Mucosa of rectum (tissue), 2 donors: ENCODE results near the gene GFRA3.
"Not testable (repeated sequence)": the region's sequence is repeated elsewhere in the genome, so short reads cannot be mapped to it uniquely, and the experiment has no call there.

Experiments
- H3K27ac ChIP-seq, 2 donors: one replicate each; pipeline ENCODE4 v1.7.0; 2013; ENCODE audit warnings: inconsistent platforms in 2 of 2, low read depth in 2 of 2, low read length in 2 of 2
- H3K27me3 ChIP-seq, 2 donors: one replicate each; pipeline ENCODE4 v1.7.0; 2013; ENCODE audit warnings: low read length in 2 of 2; ENCODE audit not compliant: control insufficient read depth in 2 of 2, insufficient read depth in 2 of 2
- H3K36me3 ChIP-seq, 2 donors: one replicate each; pipeline ENCODE4 v1.7.0; 2013; ENCODE audit warnings: low read length in 2 of 2; ENCODE audit not compliant: control insufficient read depth in 2 of 2, insufficient read depth in 2 of 2
- H3K4me1 ChIP-seq, 2 donors: one replicate each; pipeline ENCODE4 v1.7.0; 2013; ENCODE audit warnings: low read length in 2 of 2, mild to moderate bottlenecking in 1 of 2; ENCODE audit not compliant: control insufficient read depth in 2 of 2, insufficient read depth in 2 of 2
- H3K4me3 ChIP-seq, 2 donors: one replicate each; pipeline ENCODE4 v1.7.0; 2013; ENCODE audit warnings: low read length in 2 of 2
- H3K9ac ChIP-seq, 2 donors: one replicate each; pipeline ENCODE4 v1.7.0; 2013; ENCODE audit warnings: low read length in 2 of 2, low read depth in 1 of 2, mild to moderate bottlenecking in 1 of 2
- H3K9me3 ChIP-seq, 2 donors: one replicate each; pipeline ENCODE4 v1.7.0; 2013; ENCODE audit warnings: low read length in 2 of 2; ENCODE audit not compliant: control insufficient read depth in 2 of 2
- donor health status: healthy.
- donor health status: Normal muscosa, but diverticular disease.

Gene GFRA3

DNA sequence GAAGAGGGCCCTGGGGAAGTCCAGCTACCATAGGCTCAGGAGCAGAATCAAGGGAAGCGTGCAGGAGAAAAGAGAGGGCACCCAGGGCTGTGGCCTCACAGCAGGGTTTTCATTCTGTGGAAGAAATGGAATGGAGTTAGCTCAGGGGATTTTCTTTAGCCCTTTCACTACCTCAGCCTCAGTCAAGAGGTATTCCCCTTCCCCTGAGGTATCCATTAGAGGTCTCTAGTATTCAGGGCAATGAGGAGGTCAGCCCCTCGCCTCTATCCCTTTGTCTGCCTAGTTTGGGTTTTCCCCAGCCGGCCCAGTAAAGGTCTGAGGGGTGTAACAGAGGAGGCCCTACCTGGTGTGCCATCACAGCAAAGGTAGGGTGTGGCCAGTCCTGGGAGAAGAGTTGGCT is 21.5 kb downstream of the GFRA3 start:
- Histone ChIP-seq H3K27me3 (no peaks in the 10 kb centered on the region), H3K4me1 (no peaks in the 10 kb centered on the region), H3K27ac (no peak overlapping the region), H3K9me3 (no peaks in the 10 kb centered on the region), H3K36me3 (no peaks in the 10 kb centered on the region), H3K4me3 (no peak overlapping the region), H3K9ac (no peak overlapping the region)

- H3K9ac ChIP-seq, H3K4me1 ChIP-seq, H3K9me3 ChIP-seq, H3K4me3 ChIP-seq, H3K27me3 ChIP-seq, H3K27ac ChIP-seq, H3K36me3 ChIP-seq: not testable (repeated sequence)
Measured at GRCh38 chr5:138247800-138248199, 26.6 kb downstream of the GFRA3 start.

DNA sequence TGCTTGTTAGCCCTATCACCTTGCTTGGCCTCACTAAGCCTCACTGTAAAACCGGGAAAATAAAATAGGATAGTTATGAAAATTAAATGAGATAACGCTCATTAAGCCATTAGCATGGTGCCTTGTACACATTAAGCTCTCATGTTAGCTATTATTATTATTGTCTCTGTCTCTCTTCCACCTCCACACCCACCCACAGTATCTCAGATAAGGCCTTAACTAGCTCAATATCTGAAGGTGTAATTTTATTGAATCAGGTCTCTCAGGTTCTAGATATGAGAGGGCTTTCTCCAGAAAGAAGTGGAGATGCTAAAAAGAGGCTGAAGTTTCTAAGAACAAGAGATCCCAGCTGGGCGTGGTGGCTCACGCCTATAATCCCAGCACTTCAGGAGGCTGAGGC is 27.6 kb downstream of the GFRA3 start:
- no peak overlapping the region for H3K9ac ChIP-seq
- peaks cover 0 to 6% of the 10 kb centered on the region in 2 donors for H3K4me1 ChIP-seq
- H3K27ac ChIP-seq: no peak overlapping the region
- no peaks in the 10 kb centered on the region for H3K36me3 ChIP-seq
- no peak overlapping the region for H3K4me3 ChIP-seq
- H3K9me3 ChIP-seq: no peaks in the 10 kb centered on the region
- peaks cover 9 to 14% of the 10 kb centered on the region in 2 donors for H3K27me3 ChIP-seq

DNA sequence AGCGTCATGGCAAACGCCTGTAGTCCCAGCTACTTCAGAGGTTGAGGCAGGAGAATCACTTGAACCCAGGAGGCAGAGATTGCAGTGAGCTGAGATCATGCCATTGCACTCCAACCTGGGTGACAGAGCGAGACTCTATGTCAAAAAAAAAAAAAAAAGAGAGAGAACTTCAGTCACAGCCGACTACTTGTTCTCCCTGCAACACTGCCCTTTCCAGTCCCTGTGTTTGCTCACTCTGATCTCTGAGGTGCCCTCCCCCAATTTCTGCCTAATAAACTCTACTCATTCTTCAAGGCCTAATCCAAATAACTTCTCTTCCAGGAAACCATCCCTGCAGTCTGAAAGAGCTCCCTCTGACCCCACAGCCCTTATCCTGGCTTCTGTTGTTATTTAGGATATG is 28.1 kb downstream of the GFRA3 start:
- H3K4me3 ChIP-seq: no peak overlapping the region
- H3K9ac ChIP-seq: no peak overlapping the region
- H3K27ac ChIP-seq: no peak overlapping the region
- no peaks in the 10 kb centered on the region for H3K36me3 ChIP-seq
- peaks cover 11 to 19% of the 10 kb centered on the region in 2 donors for H3K27me3 ChIP-seq
- H3K9me3 ChIP-seq: no peaks in the 10 kb centered on the region
- H3K4me1 ChIP-seq: peaks cover 0 to 9% of the 10 kb centered on the region in 2 donors

DNA sequence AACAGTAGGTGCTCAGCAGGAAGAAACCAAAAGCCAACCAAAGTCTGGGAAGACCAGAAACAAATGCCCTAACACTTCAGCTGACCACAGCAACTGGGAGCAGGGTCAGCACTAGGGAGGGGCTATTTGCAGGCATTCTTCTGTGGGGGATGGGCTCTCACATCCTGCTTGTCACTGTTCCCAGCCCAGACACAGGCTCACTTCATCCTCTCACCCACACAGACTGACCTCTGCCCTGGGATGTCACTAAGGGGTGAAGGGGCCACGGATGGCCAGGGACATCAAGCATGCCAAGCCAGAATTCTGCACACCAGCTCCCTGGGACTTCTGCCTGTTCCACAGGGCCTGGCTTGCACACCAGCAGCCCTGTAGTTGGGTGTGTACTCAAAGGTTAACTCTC is 28.7 kb downstream of the GFRA3 start:
- Histone ChIP-seq H3K36me3 (no peaks in the 10 kb centered on the region), H3K9me3 (no peaks in the 10 kb centered on the region), H3K27ac (no peak overlapping the region), H3K4me3 (no peak overlapping the region), H3K27me3 (peaks cover 18 to 25% of the 10 kb centered on the region in 2 donors), H3K9ac (no peak overlapping the region), H3K4me1 (peaks cover 0 to 9% of the 10 kb centered on the region in 2 donors)

GRCh38 chr5:138243794-138244193 is 30.6 kb downstream of the GFRA3 start:
- Histone ChIP-seq H3K9ac (no peak overlapping the region), H3K27me3 (peaks cover 26 to 28% of the 10 kb centered on the region in 2 donors), H3K27ac (no peak overlapping the region), H3K9me3 (no peaks in the 10 kb centered on the region), H3K36me3 (no peaks in the 10 kb centered on the region), H3K4me1 (peaks cover 0 to 9% of the 10 kb centered on the region in 2 donors), H3K4me3 (no peak overlapping the region)

- H3K27ac ChIP-seq: peak overlapping the region in 1 of 2 donors; percentile 13
- no peaks in the 10 kb centered on the region for H3K36me3 ChIP-seq
- H3K9ac ChIP-seq: peak overlapping the region in 1 of 2 donors; percentile 40
- H3K4me3 ChIP-seq: peak overlapping the region; percentile 37 to 57
- peaks cover 0 to 9% of the 10 kb centered on the region in 2 donors for H3K4me1 ChIP-seq
- no peaks in the 10 kb centered on the region for H3K9me3 ChIP-seq
- H3K27me3 ChIP-seq: peaks cover 26 to 28% of the 10 kb centered on the region in 2 donors
Measured at GRCh38 chr5:138241688-138242571, 32.5 kb downstream of the GFRA3 start.

DNA sequence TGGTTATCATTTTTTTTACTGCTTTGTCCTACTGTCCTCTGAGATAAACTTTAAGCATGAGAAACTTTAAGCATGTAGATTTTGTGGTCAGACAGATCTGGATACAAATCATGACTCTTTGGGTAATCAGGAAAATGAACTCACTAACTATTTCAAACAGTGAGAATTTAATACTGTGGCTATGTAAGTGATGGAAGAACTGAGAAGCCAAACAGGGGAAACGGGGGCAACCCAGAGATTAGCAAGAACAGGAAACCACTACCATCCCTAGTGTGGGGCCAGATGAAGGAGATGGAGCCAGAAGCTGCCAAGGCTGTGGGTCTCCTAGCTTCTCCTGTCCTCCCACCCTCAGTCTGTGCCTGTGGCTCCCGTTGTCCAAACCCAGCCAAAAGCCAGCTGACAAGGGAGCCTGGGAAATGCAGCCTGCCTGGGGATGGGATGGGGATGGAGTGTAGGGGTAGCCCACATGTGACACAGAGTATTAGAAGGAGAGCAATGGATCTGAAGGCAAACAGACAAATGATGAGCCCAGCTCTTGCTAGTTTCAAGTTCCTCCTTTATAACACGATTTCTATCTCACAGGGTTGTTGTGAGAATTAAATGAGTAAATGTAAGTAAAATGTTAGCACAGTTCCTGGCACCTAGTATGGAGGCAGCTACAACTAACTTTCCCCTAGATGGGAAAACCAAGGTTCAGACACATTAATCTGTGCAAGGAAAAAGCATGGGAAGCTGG is 33.6 kb downstream of the GFRA3 start:
- Histone ChIP-seq H3K27me3 (peaks cover 26 to 28% of the 10 kb centered on the region in 2 donors), H3K36me3 (no peaks in the 10 kb centered on the region), H3K27ac (no peak overlapping the region), H3K9me3 (no peaks in the 10 kb centered on the region), H3K9ac (no peak overlapping the region), H3K4me1 (peaks cover 0 to 9% of the 10 kb centered on the region in 2 donors), H3K4me3 (no peak overlapping the region)

GRCh38 chr5:138238034-138238433 is 36.4 kb downstream of the GFRA3 start:
- peaks cover 23 to 24% of the 10 kb centered on the region in 2 donors for H3K27me3 ChIP-seq
- no peaks in the 10 kb centered on the region for H3K36me3 ChIP-seq
- H3K4me3 ChIP-seq: no peak overlapping the region
- no peaks in the 10 kb centered on the region for H3K9me3 ChIP-seq
- no peak overlapping the region for H3K27ac ChIP-seq
- no peak overlapping the region for H3K9ac ChIP-seq
- H3K4me1 ChIP-seq: peaks cover 0 to 9% of the 10 kb centered on the region in 2 donors

DNA sequence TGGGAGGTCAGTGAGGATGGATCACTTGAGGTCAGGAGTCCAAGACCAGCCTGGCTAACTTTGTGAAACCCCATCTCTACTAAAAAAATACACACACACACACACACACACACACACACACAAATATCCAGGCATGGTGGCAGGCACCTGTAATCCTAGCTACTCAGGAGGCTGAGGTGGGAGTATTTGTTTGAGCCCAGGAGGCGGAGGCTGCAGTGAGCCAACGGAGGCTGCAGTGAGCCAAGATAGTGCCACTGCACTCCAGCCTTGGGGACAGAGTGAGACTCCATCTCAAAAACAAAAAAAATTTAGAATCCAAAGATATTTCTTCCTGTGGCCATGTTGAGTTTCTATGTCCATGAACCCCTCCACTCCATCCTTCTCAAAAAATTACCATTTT is 39.8 kb downstream of the GFRA3 start:
- no peak overlapping the region for H3K27ac ChIP-seq
- H3K4me1 ChIP-seq: no peaks in the 10 kb centered on the region
- no peaks in the 10 kb centered on the region for H3K36me3 ChIP-seq
- peaks cover 0 to 4% of the 10 kb centered on the region in 2 donors for H3K27me3 ChIP-seq
- no peak overlapping the region for H3K4me3 ChIP-seq
- H3K9ac ChIP-seq: no peak overlapping the region
- no peaks in the 10 kb centered on the region for H3K9me3 ChIP-seq
